Measurements from ENCODE around the gene MLLT1.

DNA sequence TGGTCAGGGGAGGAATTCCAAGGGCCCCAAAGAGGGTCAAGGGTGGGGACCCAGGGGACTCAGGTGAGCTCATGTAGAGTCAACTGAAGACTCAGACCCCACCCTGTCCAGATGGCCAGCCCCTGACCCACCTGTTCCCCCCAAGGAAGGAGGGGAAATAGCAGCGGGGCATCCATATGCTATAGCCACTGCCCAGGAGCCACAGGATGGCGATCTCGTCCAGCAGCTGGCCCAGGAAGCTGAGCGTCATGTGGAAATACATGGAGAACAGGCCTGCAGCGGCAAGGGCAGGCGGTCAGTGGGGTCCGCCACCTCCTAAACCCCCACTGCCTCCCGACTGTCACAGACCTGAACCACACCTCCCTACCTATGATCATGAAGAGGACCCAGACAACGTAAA lies 32.2 kb upstream of the MLLT1 start:
- TF ChIP-seq L3MBTL2 (conservative IDR thresholded peaks at IDR 0.05) (no peak), ARNT (IDR thresholded peaks at IDR 0.05) (no peak), TARDBP (IDR thresholded peaks at IDR 0.05) (no peak), LEF1 (IDR thresholded peaks at IDR 0.05; ENCODE audit: borderline replicate concordance) (no peak), ELF4 (IDR thresholded peaks at IDR 0.05) (no peak), FOXK2 (IDR thresholded peaks at IDR 0.05) (no peak), NFRKB (IDR thresholded peaks at IDR 0.05) (no peak), BHLHE40 (IDR thresholded peaks at IDR 0.05; ENCODE audit: borderline replicate concordance) (no peak), FOXM1 (IDR thresholded peaks at IDR 0.05; ENCODE audit: borderline replicate concordance) (no peak)
